GM19452 (cell line): ENCODE results near the gene RAI14.
"Not testable (repeated sequence)": the region's sequence is repeated elsewhere in the genome, so short reads cannot be mapped to it uniquely, and the experiment has no call there.

Experiments
- ATAC-seq: cut with Tn5 transposase; IDR thresholded peaks from one replicate; pipeline ENCODE4 v1.9.1; 2021; ENCODE audit not compliant: unreplicated experiment

The RAI14 gene

DNA sequence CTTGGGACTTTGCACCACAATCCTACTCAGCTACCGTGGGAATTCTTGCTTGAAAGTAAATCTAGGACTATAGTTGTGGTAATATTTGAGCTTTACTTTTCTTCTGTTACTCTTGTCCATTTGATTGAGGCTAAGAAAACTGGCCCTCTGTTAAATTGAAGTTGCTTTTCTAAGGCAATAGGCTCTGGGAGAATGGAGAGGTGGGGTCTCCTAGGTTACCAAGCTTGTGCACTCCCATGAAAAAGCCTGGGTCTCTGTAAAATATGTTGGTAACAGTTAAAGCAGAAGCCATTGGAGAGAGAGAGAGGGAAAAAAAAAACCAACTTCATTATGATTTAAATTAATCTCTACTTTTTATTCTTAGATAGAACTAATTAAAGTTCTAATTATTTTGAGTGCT lies 68.6 kb downstream of the RAI14 start:
- no peak for ATAC-seq

GRCh38 chr5:34727166-34727749 lies 71.1 kb downstream of the RAI14 start:
- ATAC-seq, result not testable (repeated sequence)

GRCh38 chr5:34728236-34728635 lies 72.1 kb downstream of the RAI14 start:
- ATAC-seq, result no peak

DNA sequence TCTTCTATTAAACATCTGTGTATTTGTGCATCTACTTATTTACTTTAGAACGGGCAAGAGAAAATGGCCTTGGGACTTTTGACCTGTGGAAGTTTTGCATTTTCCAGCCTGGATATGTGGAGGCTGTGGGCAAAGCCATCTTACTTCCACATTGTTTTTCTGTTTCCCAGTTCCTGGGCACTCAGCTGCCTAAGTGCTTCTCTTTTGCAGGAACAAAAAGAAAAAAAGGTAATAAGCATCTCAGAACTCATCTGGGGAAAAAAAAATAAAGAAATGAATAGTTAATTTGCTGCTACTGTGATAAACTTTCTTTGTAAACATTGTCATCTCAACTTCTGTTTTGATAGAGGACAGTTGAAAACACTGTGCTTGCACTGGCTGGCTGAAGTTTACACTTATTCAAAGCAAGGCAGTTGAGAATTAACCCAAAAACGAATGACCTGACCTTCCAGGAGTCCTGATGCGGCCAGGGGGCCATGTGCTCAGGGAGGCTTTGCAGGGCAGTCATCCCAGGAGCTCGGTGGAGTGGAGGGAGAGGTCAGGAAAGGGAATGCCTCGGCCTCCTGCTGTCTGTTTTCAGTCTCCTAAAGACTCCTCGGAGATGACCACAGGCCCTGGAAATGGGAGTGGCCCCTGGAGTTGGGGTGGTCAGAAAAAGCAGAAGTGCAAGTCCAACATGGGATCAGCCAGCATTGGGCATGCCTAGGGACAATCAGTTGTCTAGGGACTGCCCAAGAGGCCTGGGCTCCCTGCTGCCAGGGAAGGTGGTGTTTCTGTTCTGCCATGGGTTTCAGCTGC lies 75.5 kb downstream of the RAI14 start:
- no peak for ATAC-seq

GRCh38 chr5:34734326-34734725 lies 78.2 kb downstream of the RAI14 start:
- ATAC-seq, result no peak

- ATAC-seq, result no peak
These were observed 79.6 kb downstream of the RAI14 start for GRCh38 chr5:34735491-34736426.

GRCh38 chr5:34736445-34737115 lies 80.5 kb downstream of the RAI14 start:
- no peak for ATAC-seq

GRCh38 chr5:34737731-34738130 lies 81.6 kb downstream of the RAI14 start:
- ATAC-seq, result no peak

DNA sequence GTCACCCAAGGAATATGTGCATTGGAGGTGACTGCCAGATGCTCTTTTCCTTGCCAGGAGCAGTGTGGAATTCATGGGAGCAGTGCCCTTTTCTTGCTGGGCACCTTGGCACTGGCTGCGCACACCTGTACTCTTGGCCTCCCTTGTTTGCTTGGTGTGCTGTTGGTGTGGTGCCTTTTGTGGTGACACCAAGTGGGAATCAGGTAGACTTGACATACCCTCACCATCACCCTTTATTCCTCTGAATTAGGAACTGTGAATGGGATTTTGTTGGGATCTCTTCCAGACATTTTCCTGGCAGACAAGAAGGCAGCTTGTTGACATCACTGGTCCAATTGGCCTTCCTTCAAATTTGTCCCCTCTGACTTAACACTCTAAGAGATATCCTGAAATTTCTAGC lies 82.3 kb downstream of the RAI14 start:
- ATAC-seq, result no peak

GRCh38 chr5:34740389-34740806 lies 84.3 kb downstream of the RAI14 start:
- ATAC-seq, result no peak

GRCh38 chr5:34742061-34742460 lies 85.9 kb downstream of the RAI14 start:
- ATAC-seq, result no peak

GRCh38 chr5:34743878-34744277 lies 87.8 kb downstream of the RAI14 start:
- ATAC-seq, result no peak

- no peak for ATAC-seq
These were observed 92.3 kb downstream of the RAI14 start for GRCh38 chr5:34748431-34748830.

DNA sequence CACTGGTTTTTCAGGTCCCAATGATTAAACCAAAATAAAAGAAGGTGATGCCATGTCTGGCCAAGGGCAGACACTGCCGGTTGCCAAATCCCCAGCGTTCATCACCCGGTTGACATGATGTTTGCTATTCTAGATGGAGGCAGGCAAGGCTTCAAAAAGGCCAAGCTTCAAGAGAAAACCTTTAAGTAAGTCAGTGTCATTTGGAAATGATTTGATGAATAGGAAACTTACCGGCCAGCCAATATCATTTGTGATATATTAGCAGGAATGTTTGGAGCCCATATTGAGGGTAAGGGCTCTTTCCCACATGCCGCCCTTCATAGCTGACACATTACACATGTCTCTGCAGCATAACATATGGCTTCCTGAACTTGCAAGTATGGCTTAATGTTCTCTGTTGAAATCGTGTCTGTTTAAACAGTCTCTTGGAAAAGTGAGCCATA lies 93.3 kb downstream of the RAI14 start:
- no peak for ATAC-seq

GRCh38 chr5:34750206-34750605 lies 94.1 kb downstream of the RAI14 start:
- ATAC-seq, result no peak

- no peak for ATAC-seq
These were observed 95.9 kb downstream of the RAI14 start for GRCh38 chr5:34751807-34752736.

GRCh38 chr5:34753236-34753635 lies 97.1 kb downstream of the RAI14 start:
- not testable (repeated sequence) for ATAC-seq

DNA sequence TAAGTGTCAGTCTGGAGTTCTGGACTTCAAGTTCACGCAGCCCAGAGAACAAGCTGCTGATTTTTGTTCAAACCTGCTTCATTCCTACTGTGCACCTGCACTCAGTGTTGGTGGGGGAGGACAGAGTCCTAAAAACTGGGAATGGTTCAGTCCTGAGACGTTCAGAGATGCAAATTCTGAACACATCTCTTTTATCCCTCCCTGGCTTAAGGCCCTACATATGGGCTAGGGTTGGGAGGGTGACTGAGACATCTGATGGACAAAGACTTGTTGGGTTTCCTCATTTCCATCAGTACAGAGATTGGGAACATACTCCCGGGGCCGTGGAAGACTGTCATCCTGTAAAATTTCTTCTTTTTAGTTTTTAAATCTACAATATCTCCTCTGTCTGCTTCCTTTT lies 99.8 kb downstream of the RAI14 start:
- no peak for ATAC-seq

DNA sequence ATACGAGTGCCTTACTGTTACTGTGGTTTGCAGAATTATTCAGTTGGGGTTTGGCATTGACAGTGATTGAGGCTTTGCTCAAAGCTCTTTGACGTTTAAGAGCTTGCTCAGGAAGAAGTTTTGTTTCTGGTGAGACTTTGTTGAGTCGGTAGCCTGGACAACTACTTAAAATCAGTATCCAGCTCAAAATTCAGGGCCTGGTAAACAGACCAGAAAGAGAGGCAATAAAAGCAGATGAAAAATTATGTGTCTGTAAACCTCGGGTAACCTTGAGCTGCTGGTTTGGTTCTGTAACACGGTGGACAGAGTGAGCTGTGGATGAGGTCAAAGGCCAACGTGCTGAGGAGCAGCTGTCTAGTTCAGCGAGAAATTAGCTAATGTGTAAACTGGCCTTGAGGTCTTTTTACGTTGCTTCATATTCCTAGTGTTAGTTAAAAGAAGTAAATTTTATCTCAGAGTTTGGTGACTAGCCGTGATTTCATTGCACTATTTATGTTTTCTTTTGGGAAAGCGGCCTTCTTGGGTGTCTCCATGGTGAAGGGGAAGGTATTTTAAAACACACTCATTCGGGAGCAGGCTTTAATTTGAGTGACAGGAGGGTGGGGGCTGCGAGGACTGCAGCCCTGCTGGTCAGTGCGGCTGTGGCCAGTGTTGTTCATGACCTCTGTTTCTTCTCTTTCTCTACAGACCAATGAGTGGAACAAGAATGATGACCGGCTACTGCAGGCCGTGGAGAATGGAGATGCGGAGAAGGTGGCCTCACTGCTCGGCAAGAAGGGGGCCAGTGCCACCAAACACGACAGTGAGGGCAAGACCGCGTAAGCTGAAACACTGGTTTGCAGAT lies 100.9 kb downstream of the RAI14 start:
- no peak for ATAC-seq
